Testis (tissue), 2 donors: ENCODE results near the gene TBX20.
"Not testable (repeated sequence)": the region's sequence is repeated elsewhere in the genome, so short reads cannot be mapped to it uniquely, and the experiment has no call there.

Experiments
- CTCF ChIP-seq, 3 experiments: fragments of 450-650 bp in 2 of 3; fragments of 200-600 bp in 1 of 3; sonication (generic) in 1 of 3; IDR thresholded peaks; one replicate each; pipeline ENCODE4 v1.5.1; 2016 to 2019; ENCODE audit warnings: antibody characterized with exemption in 3 of 3, mild to moderate bottlenecking in 2 of 3, moderate library complexity in 1 of 3
- POLR2A ChIP-seq: fragments of 450-650 bp; IDR thresholded peaks from one replicate; pipeline ENCODE4 v1.6.1; 2017; ENCODE audit warnings: antibody characterized with exemption, mild to moderate bottlenecking, moderate library complexity

GRCh38 chr7:35229116-35229780 lies 24.7 kb downstream of the TBX20 start:
- not testable (repeated sequence) for TF ChIP-seq CTCF (IDR thresholded peaks at IDR 0.05); POLR2A
